CD14-positive monocyte (primary cell): ENCODE results near the gene SH2B2. TPM values are rescaled to one million over a fixed set of nuclear protein-coding genes. Genes with fewer than 3 reads are reported as not detected.

ENCODE experiments used
- DNase-seq, 3 donors: peaks; one replicate each; pipeline ENCODE4 v3.0.0-alpha.2; 2011 to 2022
- H2AFZ ChIP-seq: 2 replicates; pipeline ENCODE4 v1.6.0; 2012; ENCODE audit warnings: mild to moderate bottlenecking, low read depth, low read length, inconsistent platforms; ENCODE audit not compliant: insufficient read depth, poor library complexity, severe bottlenecking
- H3K27ac ChIP-seq, 2 donors: 1 replicate in 1 of 2; 2 replicates in 1 of 2; pipeline ENCODE4 v1.5.1; 2012 to 2013; ENCODE audit warnings: low read length in 2 of 2, control low read depth in 1 of 2, inconsistent platforms in 1 of 2, low read depth in 1 of 2, mild to moderate bottlenecking in 1 of 2
- H3K27me3 ChIP-seq, 2 donors: one replicate each; pipeline versions ENCODE4 v1.6.0 to v1.6.1; 2011 to 2013; ENCODE audit warnings: low read length in 2 of 2; ENCODE audit not compliant: control insufficient read depth in 2 of 2, insufficient read depth in 2 of 2
- H3K36me3 ChIP-seq, 2 donors: replicated peaks in 1 of 2; 1 replicate in 1 of 2; 2 replicates in 1 of 2; pipeline versions ENCODE4 v1.5.1 to v1.6.1; 2012 to 2013; ENCODE audit warnings: low read length in 2 of 2, control low read depth in 1 of 2, inconsistent platforms in 1 of 2, mild to moderate bottlenecking in 1 of 2; ENCODE audit not compliant: insufficient read depth in 2 of 2, control insufficient read depth in 1 of 2
- H3K4me1 ChIP-seq, 2 donors: 1 replicate in 1 of 2; 2 replicates in 1 of 2; pipeline versions ENCODE4 v1.5.1 to v1.6.1; 2012 to 2013; ENCODE audit warnings: low read length in 2 of 2, control low read depth in 1 of 2, inconsistent platforms in 1 of 2, mild to moderate bottlenecking in 1 of 2, moderate library complexity in 1 of 2; ENCODE audit not compliant: insufficient read depth in 2 of 2, control insufficient read depth in 1 of 2
- H3K4me2 ChIP-seq: replicated peaks from 2 replicates; pipeline ENCODE3; 2012; ENCODE audit warnings: low read length, moderate library complexity, mild to moderate bottlenecking; ENCODE audit not compliant: poor library complexity, severe bottlenecking; ENCODE audit errors: extremely low read depth
- H3K4me3 ChIP-seq, 3 experiments: fragments of 200-600 bp in 1 of 3; sonication (generic) in 1 of 3; replicated peaks in 1 of 3; 1 replicate in 2 of 3; 2 replicates in 1 of 3; pipeline ENCODE4 v1.5.1; 2011 to 2013; ENCODE audit warnings: low read length in 3 of 3, mild to moderate bottlenecking in 3 of 3, control low read depth in 2 of 3, low read depth in 2 of 3, inconsistent platforms in 1 of 3, moderate library complexity in 1 of 3
- H3K79me2 ChIP-seq: 2 replicates; pipeline ENCODE4 v1.6.0; 2012; ENCODE audit warnings: mild to moderate bottlenecking, control low read depth, inconsistent platforms, low read length, moderate library complexity; ENCODE audit not compliant: insufficient read depth
- H3K9ac ChIP-seq: 2 replicates; pipeline ENCODE4 v1.6.0; 2017; ENCODE audit warnings: low read length, mild to moderate bottlenecking; ENCODE audit not compliant: insufficient read depth, poor library complexity, severe bottlenecking
- H3K9me3 ChIP-seq, 2 donors: replicated peaks in 1 of 2; 1 replicate in 1 of 2; 2 replicates in 1 of 2; pipeline versions ENCODE4 v1.5.1 to v1.6.1; 2012 to 2013; ENCODE audit warnings: low read length in 2 of 2, control low read depth in 1 of 2; ENCODE audit not compliant: control insufficient read depth in 1 of 2, insufficient read depth in 1 of 2
- H4K20me1 ChIP-seq: 2 replicates; pipeline ENCODE4 v1.6.0; 2012; ENCODE audit warnings: mild to moderate bottlenecking, low read length, control low read depth, moderate library complexity; ENCODE audit not compliant: insufficient read depth
- H3K27ac Mint-ChIP-seq, 7 donors: one replicate each; pipeline ENCODE4 v1.8.0; 2020; ENCODE audit warnings: mild to moderate bottlenecking in 7 of 7, mixed read lengths in 7 of 7, moderate library complexity in 6 of 7, inconsistent platforms in 2 of 7
- H3K27me3 Mint-ChIP-seq, 3 donors: one replicate each; pipeline ENCODE4 v1.8.0; 2021 to 2022; ENCODE audit warnings: low read depth in 3 of 3, mild to moderate bottlenecking in 3 of 3, mixed read lengths in 3 of 3, moderate library complexity in 3 of 3, inconsistent platforms in 1 of 3
- H3K36me3 Mint-ChIP-seq, 2 donors: one replicate each; pipeline ENCODE4 v1.8.0; 2020; ENCODE audit warnings: mixed read lengths in 2 of 2, inconsistent platforms in 1 of 2, mild to moderate bottlenecking in 1 of 2
- H3K4me1 Mint-ChIP-seq: one replicate; pipeline ENCODE4 v1.8.0; 2020; ENCODE audit warnings: mild to moderate bottlenecking, mixed read lengths
- H3K4me3 Mint-ChIP-seq, 2 donors: one replicate each; pipeline ENCODE4 v1.8.0; 2020; ENCODE audit warnings: mild to moderate bottlenecking in 2 of 2, mixed read lengths in 2 of 2, moderate library complexity in 1 of 2
- H3K9me3 Mint-ChIP-seq, 7 donors: one replicate each; pipeline ENCODE4 v1.8.0; 2020 to 2022; ENCODE audit warnings: mixed read lengths in 7 of 7, mild to moderate bottlenecking in 6 of 7, moderate library complexity in 6 of 7, inconsistent platforms in 2 of 7
- WGBS: methylation state at CpG from one replicate; pipeline ENCODE4 v1.1.5; 2013; ENCODE audit warnings: missing lambda C conversion rate; ENCODE audit not compliant: insufficient coverage; 5-methylcytosine and 5-hydroxymethylcytosine counted together
- intact Hi-C, 2 donors: fragments of 100-400 bp; cut with micrococcal nuclease; formaldehyde crosslinking; loops; one replicate each; pipeline versions ENCODE4 v1.15.0 to v1.15.1; 2023
- polyA plus RNA-seq, 3 donors: library from polyadenylated mRNA; depleted of rRNA in 1 of 3; unstranded in 2 of 3; stranded (reverse) in 1 of 3; fragments of 300-500 nt in 2 of 3; fragments of >200 nt in 1 of 3; fragmentation: Illumina TruSeq in 2 of 3; gene quantifications; 1 replicate in 2 of 3; 2 replicates in 1 of 3; pipeline ENCODE4 v1.2.3, GENCODE V29; 2012 to 2021
- TF ChIP-seq, protein P1 (sequence below): fragments of 200-600 bp; IDR thresholded peaks from one replicate; pipeline ENCODE4 v1.8.0; 2022; ENCODE audit warnings: antibody characterized with exemption, mild to moderate bottlenecking

SH2B2 gene
- polyA plus RNA-seq, 3 donors: 3.8 to 26.3 (median 4.7) TPM

DNA sequence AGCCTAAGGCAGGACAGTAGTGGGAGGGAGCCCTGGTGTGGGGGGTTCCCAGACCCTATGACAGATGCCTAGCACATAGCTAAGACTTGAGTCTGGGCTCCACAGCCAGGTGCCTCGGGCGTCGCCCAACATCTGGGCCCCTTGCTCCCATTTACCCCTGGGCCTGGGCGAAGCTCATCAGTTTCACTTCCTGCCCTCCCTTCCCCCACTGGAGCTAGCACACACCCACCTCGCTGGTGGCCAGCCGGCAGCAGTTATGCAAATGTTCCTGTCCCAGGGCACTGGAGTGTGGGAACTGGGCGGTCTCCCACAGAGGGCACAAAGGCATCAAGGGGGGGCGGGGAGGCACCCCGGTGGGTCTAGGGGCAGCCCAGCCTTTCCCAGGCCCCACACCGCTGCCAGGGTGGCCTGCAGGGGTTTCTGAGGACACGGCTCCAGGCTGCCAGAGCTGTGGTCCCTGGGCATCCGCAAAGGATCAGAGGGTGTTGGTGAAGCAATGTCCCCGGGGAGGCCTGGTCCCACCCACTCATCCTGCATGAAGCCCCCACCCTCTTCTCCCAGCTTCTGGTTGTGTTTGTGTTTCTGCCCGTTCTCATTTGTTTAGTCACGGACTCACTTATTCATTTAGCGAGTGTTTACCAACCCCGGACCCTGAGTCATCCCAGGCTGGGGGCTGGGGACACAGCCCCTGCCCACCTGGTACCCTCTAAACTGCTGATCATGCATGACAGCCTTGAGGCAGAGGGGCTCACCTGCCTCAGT, 20.4 kb downstream of the SH2B2 start:
- Mint-ChIP-seq H3K4me3 (peak overlapping the region; percentile 72 to 79), H3K27me3 (peaks cover 0 to 2% (median 0%) of the 10 kb centered on the region in 3 donors), H3K4me1 (peaks cover 34% of the 10 kb centered on the region), H3K27ac (peak overlapping the region; percentile 11 to 87 (median 78)), H3K36me3 (peaks cover 25 to 48% of the 10 kb centered on the region in 2 donors), H3K9me3 (peaks cover 0 to 2% (median 0%) of the 10 kb centered on the region in 7 donors)
- Histone ChIP-seq H3K4me3 (peak overlapping the region; percentile 0 to 73 (median 41)), H3K9me3 (no peaks in the 10 kb centered on the region), H3K4me1 (peaks cover 22 to 35% of the 10 kb centered on the region in 2 donors), H3K36me3 (peaks cover 22 to 38% of the 10 kb centered on the region in 2 donors), H3K4me2 (peak overlapping the region; percentile 69), H3K27ac (peak overlapping the region; percentile 48 to 83), H2AFZ (peak overlapping the region; percentile 66), H3K27me3 (no peaks in the 10 kb centered on the region), H3K9ac (peak overlapping the region; percentile 47), H3K79me2 (no peaks in the 10 kb centered on the region), H4K20me1 (peaks cover 52% of the 10 kb centered on the region)
- TF ChIP-seq, protein P1, sequence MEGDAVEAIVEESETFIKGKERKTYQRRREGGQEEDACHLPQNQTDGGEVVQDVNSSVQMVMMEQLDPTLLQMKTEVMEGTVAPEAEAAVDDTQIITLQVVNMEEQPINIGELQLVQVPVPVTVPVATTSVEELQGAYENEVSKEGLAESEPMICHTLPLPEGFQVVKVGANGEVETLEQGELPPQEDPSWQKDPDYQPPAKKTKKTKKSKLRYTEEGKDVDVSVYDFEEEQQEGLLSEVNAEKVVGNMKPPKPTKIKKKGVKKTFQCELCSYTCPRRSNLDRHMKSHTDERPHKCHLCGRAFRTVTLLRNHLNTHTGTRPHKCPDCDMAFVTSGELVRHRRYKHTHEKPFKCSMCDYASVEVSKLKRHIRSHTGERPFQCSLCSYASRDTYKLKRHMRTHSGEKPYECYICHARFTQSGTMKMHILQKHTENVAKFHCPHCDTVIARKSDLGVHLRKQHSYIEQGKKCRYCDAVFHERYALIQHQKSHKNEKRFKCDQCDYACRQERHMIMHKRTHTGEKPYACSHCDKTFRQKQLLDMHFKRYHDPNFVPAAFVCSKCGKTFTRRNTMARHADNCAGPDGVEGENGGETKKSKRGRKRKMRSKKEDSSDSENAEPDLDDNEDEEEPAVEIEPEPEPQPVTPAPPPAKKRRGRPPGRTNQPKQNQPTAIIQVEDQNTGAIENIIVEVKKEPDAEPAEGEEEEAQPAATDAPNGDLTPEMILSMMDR: no peak
- intact Hi-C loops: loop anchor here in 1 of 2 donors (2.0 kb wide), 1 partner anchor 20 kb away; the partner anchor contains the start of gene SH2B2
- peak; percentile 68 to 70 (median 70) for DNase-seq
- WGBS: 1% methylated on average over 14 of the region's 17 CpGs

DNA sequence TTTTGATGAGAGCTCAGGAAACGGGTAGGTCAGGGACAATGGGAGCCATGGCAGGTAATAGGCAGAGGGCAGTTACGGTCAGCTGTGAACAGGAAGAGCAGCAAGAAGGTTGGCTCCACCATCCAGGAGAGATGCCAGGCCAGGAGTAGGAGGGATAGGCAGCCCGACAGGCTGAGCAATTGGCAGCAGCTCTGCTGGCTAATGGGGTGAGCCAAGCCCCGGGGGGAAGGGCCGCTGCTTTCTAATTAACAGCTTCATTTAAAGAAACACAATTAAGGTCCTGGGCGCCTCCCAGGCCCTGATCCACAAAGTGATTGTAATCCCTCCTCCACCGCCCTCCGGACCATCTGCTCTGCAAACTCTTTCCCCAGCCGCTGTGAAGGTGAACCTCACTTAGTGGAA, 23.7 kb downstream of the SH2B2 start:
- Histone ChIP-seq H3K79me2 (no peaks in the 10 kb centered on the region), H3K36me3 (peaks cover 32 to 56% of the 10 kb centered on the region in 2 donors), H3K27me3 (no peaks in the 10 kb centered on the region), H3K4me1 (peaks cover 17 to 25% of the 10 kb centered on the region in 2 donors), H3K9ac (no peak overlapping the region), H3K4me2 (no peak overlapping the region), H4K20me1 (peaks cover 27% of the 10 kb centered on the region), H3K9me3 (no peaks in the 10 kb centered on the region), H3K27ac (no peak overlapping the region), H3K4me3 (no peak overlapping the region), H2AFZ (no peak overlapping the region)
- H3K27ac Mint-ChIP-seq: peak overlapping the region in 1 of 7 donors; percentile 73
- peaks cover 29% of the 10 kb centered on the region for H3K4me1 Mint-ChIP-seq
- H3K9me3 Mint-ChIP-seq: peaks cover 0 to 2% (median 0%) of the 10 kb centered on the region in 7 donors
- intact Hi-C loops: no loop called here
- H3K4me3 Mint-ChIP-seq: no peak overlapping the region
- TF ChIP-seq, protein P1: no peak
- peaks cover 0 to 2% (median 0%) of the 10 kb centered on the region in 3 donors for H3K27me3 Mint-ChIP-seq
- WGBS: 98% methylated on average over 7 of the region's 9 CpGs
- peaks cover 43 to 70% of the 10 kb centered on the region in 2 donors for H3K36me3 Mint-ChIP-seq
- no peak for DNase-seq
